ENCODE data around the gene VCAN.

VCAN gene

DNA sequence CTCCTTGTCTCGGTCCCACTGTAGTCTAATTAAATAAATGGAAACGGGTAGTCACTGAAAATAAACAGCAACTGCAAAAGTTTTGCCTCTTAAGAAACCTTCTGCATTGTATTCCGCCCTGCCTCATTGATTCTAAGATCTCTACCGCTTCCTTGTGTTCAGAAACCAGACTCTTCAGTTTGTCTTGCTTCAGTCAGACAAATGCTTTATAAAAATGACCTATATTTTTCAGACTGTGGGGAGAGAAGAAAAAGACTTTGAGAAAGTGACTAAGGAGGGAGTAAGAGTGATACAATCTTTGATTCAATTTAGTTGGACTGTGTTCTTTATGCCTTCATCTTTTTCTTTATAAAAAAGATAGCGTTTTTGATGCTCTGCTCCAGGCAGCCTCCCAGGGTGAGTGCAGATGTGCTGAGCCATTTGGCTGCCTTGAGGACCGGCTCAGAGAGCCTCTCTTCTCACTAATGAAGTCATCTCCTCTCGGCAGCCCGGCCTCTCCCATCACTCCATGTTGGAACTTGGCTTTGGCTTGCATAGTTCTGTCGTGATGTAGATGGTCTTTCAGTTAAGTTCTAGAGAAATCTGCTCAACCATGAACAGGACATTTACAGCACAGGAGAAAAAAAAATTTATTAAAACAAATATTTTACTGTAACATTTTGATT, 4.0 kb upstream of the VCAN start:
- no peak for DNase-seq (ENCODE audit: extremely low read depth in 1 of 2, low read depth in 1 of 2)

DNA sequence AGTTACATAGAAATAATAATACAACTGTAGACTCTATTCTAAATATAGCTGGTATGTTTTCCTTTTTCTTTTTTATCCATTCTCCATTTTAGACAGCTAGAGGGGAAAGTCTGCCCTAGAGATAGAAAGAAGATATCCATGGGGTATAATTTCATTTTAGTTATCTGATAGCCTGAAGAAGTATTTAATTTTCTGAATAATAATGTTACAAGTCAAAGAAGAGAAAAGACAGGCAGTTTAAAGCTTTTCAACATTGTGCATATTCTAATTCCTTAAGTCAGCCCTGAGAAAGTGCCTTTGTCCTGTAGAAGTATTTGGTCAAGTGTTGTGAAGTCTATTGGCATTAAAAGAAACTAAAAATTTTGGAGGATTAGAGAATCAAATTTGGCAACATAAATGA, 2.5 kb upstream of the VCAN start:
- no peak for DNase-seq (ENCODE audit: extremely low read depth in 1 of 2, low read depth in 1 of 2)

- DNase-seq (ENCODE audit: extremely low read depth in 1 of 2, low read depth in 1 of 2): no peak
Observed at GRCh38 chr5:83470526-83471404, 779 bp upstream of the VCAN start.

DNA sequence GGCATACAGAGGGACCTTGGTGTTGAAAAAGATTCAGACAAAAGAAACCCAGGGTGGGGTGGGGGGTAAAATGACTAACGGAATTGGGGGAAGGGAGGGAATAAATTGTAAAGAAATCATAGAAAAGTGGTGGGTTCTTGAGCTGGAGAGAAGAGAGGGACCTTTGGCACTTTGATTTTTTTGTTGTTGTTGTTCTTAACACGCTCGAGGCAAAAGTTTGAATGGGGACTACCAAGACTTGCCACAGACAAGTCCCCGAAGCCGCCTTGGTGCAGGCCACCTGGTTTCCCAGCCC, 616 bp downstream of the VCAN start:
- no peak for DNase-seq (ENCODE audit: extremely low read depth in 1 of 2, low read depth in 1 of 2)

GRCh38 chr5:83472508-83473345, 1.2 kb downstream of the VCAN start:
- DNase-seq (ENCODE audit: extremely low read depth in 1 of 2, low read depth in 1 of 2): no peak

DNA sequence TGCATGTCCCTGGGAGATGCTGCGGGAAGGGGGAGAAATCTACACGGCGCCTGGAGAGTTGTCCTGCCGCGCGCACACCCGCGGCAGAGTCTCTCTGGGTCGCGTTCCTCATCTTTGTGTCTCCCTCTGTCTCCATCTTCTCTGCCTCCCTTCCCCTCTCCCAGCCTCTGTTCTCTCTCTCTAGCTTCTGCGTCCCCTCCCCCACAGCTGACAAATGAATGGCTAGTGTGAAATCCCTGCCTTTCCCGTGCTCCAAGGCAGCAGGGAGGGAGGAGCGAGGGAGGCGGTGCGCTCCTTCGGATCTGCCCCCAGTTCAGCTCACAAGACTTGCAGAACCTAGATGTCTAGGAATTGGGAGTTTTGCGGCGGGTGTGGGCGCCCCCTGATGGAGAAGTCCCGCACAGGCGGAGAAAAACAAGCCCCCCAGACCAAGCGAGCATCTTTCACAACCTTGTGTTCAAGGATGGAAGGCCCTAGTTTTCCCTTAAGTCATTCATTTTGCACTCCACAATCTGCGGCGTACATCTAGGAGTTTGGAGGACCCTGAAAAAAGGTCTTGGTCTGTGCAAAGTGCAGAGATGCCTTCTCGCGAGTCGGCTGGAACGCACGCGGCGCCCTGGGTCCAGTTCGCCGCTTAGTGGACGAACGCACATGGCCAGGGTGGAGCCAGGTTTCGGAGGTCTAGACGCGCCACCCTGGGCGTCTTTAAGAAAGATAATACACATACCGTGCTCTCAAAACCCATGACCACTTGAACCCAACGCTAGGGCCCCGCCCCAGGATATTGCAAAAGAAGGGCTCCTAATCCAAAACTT, 2.0 kb downstream of the VCAN start:
- DNase-seq (ENCODE audit: extremely low read depth in 1 of 2, low read depth in 1 of 2): peak in 1 of 2 donors; percentile 9

DNA sequence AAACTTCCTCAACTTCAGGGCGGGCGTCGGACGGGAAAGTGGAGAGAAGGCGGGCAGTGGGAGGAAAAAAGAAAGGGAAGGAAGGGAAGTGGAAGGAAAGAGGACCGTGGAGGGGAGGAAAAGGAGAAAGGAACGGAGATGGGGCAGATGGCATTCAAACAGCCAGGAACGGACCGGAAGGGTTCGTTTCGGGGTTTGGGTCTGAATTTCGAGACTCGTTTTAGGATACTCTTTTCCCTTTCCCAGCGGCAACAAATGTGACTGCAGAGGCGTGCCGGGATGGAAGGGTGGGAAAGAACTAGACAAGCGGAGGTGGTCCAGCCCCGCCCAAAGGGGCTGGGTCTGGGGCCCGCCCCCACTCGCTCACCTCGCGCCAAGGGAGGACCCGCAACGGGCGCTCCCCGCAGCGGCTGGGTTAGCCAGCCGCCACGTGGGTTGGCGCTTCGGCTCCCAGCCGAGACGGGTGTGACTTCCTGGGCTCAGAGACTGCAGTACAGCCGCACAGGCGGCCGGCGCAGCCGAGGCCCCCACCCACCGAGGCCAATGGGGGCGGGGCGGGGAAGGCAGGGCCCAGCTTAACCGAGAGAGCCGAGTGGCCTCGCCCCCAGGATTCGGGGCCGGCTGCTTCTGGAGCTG, 2.7 kb downstream of the VCAN start:
- DNase-seq (ENCODE audit: extremely low read depth in 1 of 2, low read depth in 1 of 2): peak in 1 of 2 donors; percentile 0

DNA sequence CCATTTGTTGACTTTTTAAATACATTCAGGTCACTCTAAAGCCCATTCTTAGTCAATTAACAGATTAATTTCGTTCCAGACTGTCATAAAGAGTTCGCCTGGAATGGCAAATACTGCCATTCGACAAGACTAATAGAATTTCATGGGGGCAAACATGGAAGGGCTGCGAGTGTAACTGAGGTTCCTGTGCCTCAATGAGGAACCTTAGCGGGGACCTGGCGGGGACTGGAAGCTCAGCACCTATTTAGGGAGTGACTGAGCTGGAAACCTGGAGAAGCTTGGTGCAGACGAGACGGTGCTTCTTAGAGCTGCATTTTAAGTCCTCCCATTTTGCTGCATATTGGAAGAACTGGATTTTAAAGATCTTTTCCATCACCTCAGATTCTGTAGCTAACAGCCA, 3.4 kb downstream of the VCAN start:
- no peak for DNase-seq (ENCODE audit: extremely low read depth in 1 of 2, low read depth in 1 of 2)

DNA sequence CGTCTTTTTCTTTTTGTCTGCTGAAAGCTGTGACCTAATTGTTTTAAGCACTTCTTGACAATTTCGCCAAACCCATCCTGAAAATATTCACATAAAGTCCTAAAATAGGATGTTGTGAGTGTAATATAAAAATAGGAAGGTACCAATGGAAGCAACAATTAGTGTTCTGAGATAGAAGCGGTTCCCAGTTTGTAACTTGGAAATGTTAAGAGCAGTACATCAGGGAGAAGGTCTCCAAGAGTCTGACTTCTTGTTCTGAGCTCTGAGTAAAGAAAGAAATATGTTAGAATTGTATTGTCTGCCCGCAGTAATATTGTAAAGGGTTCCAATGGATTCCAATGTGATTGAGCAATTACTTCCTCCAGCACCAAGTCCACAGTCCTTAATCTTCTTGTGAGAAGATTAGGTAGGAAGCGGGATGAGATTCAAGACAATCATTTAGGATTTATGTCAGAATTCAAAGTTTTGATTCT, 3.9 kb downstream of the VCAN start:
- DNase-seq (ENCODE audit: extremely low read depth in 1 of 2, low read depth in 1 of 2): no peak

DNA sequence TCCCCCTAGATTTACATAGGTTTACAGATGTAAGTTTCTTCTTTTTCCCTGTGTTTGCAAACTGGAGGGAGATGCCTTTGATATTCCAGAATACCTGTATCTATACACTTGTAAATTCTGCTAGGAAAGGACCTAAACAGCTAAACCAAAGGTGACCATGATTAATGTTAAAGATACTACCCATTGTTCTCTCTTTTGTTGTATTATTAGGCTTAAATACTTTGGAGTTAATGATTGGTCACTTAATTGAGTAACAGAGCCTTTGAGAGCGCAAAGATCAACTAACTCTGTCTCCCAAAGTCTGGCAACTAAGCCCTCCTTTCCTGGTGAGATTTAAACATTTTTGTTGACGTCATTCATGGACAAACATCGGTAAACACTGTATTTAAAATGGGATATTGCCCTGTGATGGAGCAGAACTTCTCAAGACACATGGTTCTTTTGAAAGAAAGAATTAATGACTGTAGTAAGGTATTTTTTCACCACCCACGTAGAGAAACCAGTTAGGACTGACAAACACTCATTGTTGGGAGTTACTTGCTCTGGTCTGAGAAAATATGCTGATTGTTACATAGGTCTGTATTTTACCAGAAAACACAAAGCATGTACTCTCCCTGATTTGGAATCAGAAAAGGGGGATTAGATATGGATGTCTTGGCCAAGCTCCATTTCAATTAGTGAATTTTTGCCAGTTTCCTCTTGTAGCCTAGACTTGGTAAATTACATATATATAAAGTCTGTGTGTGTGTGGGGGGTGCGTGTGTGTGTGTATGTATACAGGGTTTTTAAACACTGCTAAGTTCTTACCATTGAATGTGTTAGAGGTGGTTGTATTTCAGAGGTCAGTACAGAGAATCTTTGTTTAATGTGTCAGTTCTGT, 4.6 kb downstream of the VCAN start:
- DNase-seq (ENCODE audit: extremely low read depth in 1 of 2, low read depth in 1 of 2): no peak

- no peak for DNase-seq (ENCODE audit: extremely low read depth in 1 of 2, low read depth in 1 of 2)
Observed at GRCh38 chr5:83482961-83483360, 11.4 kb downstream of the VCAN start.

DNA sequence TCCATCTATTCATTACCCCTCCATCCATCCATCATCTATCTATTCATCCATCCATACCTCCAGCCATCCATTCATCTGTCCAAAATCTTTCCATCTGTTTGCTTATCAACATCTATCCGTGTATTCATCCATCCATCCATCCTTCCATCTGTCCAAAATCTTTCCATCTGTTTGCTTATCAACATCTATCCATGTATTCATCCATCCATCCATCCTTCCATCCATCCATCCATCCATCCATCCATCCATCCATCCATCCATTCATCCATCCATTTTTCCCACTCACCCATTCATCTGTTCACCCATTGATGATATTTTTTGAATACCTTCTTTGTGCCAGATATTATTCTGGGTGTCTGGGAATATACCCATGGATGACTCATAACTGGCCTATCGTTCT, 12.8 kb downstream of the VCAN start:
- DNase-seq (ENCODE audit: extremely low read depth in 1 of 2, low read depth in 1 of 2): no peak

GRCh38 chr5:83485842-83486241, 14.3 kb downstream of the VCAN start:
- no peak for DNase-seq (ENCODE audit: extremely low read depth in 1 of 2, low read depth in 1 of 2)

DNA sequence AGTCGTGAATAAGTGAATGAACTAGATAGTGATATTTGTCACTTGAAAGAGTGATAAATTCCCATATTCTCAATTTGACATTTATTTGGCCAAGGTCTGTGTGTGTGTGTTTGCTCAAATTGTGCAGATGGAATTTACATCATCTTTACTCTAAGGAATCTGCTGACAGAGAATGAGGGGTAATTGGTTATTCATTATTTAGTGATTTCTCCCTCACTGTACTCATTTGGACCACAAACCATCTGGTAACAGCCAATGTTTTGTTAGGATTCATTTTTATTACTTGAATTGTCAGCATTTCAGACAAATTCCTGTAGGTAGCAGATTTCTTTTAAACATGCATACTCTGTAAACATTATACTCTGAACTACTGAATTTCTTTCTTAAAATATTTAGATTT, 15.6 kb downstream of the VCAN start:
- DNase-seq (ENCODE audit: extremely low read depth in 1 of 2, low read depth in 1 of 2): no peak

DNA sequence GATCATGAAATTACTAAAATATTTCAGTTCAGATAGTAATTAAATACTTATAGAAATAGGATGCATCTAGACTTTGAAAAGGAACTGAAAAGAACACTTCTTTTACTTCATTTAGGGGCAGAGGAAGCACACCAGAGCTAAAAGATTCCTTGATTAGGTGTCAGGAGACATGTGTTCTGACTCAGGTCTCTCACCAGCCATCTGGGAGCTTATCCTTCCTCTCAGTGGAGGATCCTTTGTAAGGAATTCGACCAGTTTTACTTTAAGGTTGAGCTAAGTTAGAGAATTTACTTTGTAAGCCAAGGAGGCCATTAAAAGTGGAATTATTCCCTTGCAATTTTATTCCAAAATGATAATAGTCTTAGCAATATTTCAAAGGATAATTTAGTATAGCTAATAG, 16.7 kb downstream of the VCAN start:
- no peak for DNase-seq (ENCODE audit: extremely low read depth in 1 of 2, low read depth in 1 of 2)

DNA sequence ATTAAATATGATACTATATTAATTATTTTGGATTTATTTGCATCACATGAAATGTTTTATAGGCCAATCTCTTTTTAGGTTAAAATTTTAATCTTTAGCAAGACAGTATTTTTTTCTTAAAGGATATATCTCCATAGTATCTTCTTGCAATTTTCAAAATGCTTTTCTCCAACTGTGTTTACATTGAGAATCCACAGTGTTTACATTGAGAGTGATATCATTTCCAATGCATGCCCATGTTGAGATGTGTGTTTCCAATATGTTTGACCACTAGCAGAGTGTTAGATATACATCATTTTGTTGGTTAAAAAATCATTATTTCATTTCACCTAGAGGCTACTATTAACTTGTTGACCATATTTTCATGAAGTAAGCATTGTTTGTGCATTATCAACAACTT, 17.3 kb downstream of the VCAN start:
- no peak for DNase-seq (ENCODE audit: extremely low read depth in 1 of 2, low read depth in 1 of 2)

DNA sequence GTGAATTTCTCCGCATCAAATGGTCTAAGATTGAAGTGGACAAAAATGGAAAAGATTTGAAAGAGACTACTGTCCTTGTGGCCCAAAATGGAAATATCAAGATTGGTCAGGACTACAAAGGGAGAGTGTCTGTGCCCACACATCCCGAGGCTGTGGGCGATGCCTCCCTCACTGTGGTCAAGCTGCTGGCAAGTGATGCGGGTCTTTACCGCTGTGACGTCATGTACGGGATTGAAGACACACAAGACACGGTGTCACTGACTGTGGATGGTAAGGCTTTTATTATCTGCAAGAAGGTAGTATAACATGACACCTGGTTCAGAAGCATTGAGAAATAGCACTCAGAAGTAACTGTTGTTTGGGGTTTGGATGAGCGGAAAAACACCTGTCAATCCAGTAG, 18.7 kb downstream of the VCAN start:
- DNase-seq (ENCODE audit: extremely low read depth in 1 of 2, low read depth in 1 of 2): no peak

GRCh38 chr5:83492331-83492730, 20.8 kb downstream of the VCAN start:
- DNase-seq (ENCODE audit: extremely low read depth in 1 of 2, low read depth in 1 of 2): no peak

DNA sequence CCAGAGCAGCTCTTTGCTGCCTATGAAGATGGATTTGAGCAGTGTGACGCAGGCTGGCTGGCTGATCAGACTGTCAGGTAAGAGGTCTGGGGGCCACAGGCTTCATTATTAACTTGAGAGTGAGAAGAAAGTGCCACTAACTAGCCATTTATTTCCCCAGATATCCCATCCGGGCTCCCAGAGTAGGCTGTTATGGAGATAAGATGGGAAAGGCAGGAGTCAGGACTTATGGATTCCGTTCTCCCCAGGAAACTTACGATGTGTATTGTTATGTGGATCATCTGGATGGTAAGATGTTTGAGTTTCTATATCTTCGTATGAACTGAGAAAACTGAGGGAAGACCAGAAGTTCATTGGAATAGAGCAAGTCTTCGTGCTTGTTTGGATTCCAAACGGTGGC, 22.1 kb downstream of the VCAN start:
- DNase-seq (ENCODE audit: extremely low read depth in 1 of 2, low read depth in 1 of 2): no peak

Measured in activated CD8-positive, alpha-beta memory T cell treated with anti-CD3 and anti-CD28 coated beads for 1 hour (primary cell).